SK-N-SH treated with all-trans-retinoic acid at 6 μM for 48 hours (cell line): ENCODE data around the gene RASA3.

ENCODE experiments used
- ATAC-seq: fragments of 200-7000 bp; cut with Tn5 transposase; 3 replicates; pipeline ENCODE4 v1.9.1; 2020; ENCODE audit warnings: mild to moderate bottlenecking, moderate library complexity
- ARNTL ChIP-seq: fragments of 450-650 bp; formaldehyde crosslinking; IDR thresholded peaks from 2 replicates; pipeline ENCODE4 v1.5.0; 2020; ENCODE audit warnings: low read depth, mild to moderate bottlenecking, moderate library complexity, borderline replicate concordance
- CSDC2 ChIP-seq: fragments of 250-450 bp; sonication (Bioruptor Pico); IDR thresholded peaks from 2 replicates; pipeline ENCODE4 v1.5.0; 2020; ENCODE audit warnings: mild to moderate bottlenecking, moderate library complexity
- ESRRG ChIP-seq: fragments of 250-450 bp; sonication (Bioruptor Pico); IDR thresholded peaks from 2 replicates; pipeline ENCODE4 v1.6.1; 2021; ENCODE audit warnings: mild to moderate bottlenecking
- GLIS3 ChIP-seq: fragments of 250-450 bp; sonication (Bioruptor Pico); IDR thresholded peaks from 2 replicates; pipeline ENCODE4 v1.5.0; 2020; ENCODE audit warnings: mild to moderate bottlenecking, moderate library complexity
- ISL1 ChIP-seq: fragments of 250-450 bp; sonication (Bioruptor Pico); IDR thresholded peaks from 2 replicates; pipeline ENCODE4 v2.1.2; 2022; ENCODE audit warnings: mild to moderate bottlenecking, moderate library complexity
- OSR1 ChIP-seq: fragments of 250-450 bp; sonication (Bioruptor Pico); IDR thresholded peaks from 2 replicates; pipeline ENCODE4 v1.8.0; 2022; ENCODE audit warnings: moderate library complexity, mild to moderate bottlenecking, inconsistent platforms
- PPARA ChIP-seq: fragments of 250-450 bp; sonication (Bioruptor Pico); IDR thresholded peaks from 2 replicates; pipeline ENCODE4 v1.5.0; 2020; ENCODE audit warnings: mild to moderate bottlenecking, borderline replicate concordance
- RARB ChIP-seq: fragments of 250-450 bp; sonication (Bioruptor Pico); IDR thresholded peaks from 2 replicates; pipeline ENCODE4 v1.8.0; 2021; ENCODE audit warnings: mild to moderate bottlenecking, moderate library complexity
- SNAI2 ChIP-seq: fragments of 250-450 bp; sonication (Bioruptor Pico); IDR thresholded peaks from 2 replicates; pipeline ENCODE4 v1.5.0; 2020; ENCODE audit warnings: mild to moderate bottlenecking, moderate library complexity
- TOX ChIP-seq: fragments of 250-450 bp; sonication (Bioruptor Pico); IDR thresholded peaks from 2 replicates; pipeline ENCODE4 v1.8.0; 2021; ENCODE audit warnings: mild to moderate bottlenecking, moderate library complexity, borderline replicate concordance
- ZFP3 ChIP-seq: fragments of 250-450 bp; sonication (Bioruptor Pico); IDR thresholded peaks from 2 replicates; pipeline ENCODE4 v1.5.0; 2020; ENCODE audit warnings: mild to moderate bottlenecking, moderate library complexity
- ZFP30 ChIP-seq: fragments of 450-650 bp; formaldehyde crosslinking; IDR thresholded peaks from 2 replicates; pipeline ENCODE4 v1.5.0; 2022; ENCODE audit warnings: mild to moderate bottlenecking, moderate library complexity
- ZNF565 ChIP-seq: fragments of 450-650 bp; formaldehyde crosslinking; conservative IDR thresholded peaks from 2 replicates; pipeline ENCODE4 v1.5.0; 2020; ENCODE audit warnings: low read depth, mild to moderate bottlenecking, moderate library complexity
- TF ChIP-seq, protein P1 (sequence below): fragments of 250-450 bp; sonication (Bioruptor Pico); IDR thresholded peaks from 2 replicates; pipeline ENCODE4 v1.5.1; 2020; ENCODE audit warnings: low read depth, mild to moderate bottlenecking, moderate library complexity
- TF ChIP-seq, protein P2 (sequence below): fragments of 250-450 bp; sonication (Bioruptor Pico); IDR thresholded peaks from 2 replicates; pipeline ENCODE4 v1.5.0; 2020; ENCODE audit warnings: mild to moderate bottlenecking, moderate library complexity
- TF ChIP-seq, protein P3 (sequence below): fragments of 250-450 bp; sonication (Bioruptor Pico); IDR thresholded peaks from 2 replicates; pipeline ENCODE4 v1.5.1; 2021; ENCODE audit warnings: mild to moderate bottlenecking, moderate library complexity
- TF ChIP-seq, protein P4 (sequence below): fragments of 250-450 bp; sonication (Bioruptor Pico); IDR thresholded peaks from 2 replicates; pipeline ENCODE4 v1.8.0; 2021; ENCODE audit warnings: low read depth, mild to moderate bottlenecking, moderate library complexity, borderline replicate concordance
- TF ChIP-seq, protein P5 (sequence below): fragments of 250-450 bp; sonication (Bioruptor Pico); IDR thresholded peaks from 2 replicates; pipeline ENCODE4 v1.8.0; 2020; ENCODE audit warnings: mild to moderate bottlenecking, moderate library complexity, borderline replicate concordance

RASA3 gene

DNA sequence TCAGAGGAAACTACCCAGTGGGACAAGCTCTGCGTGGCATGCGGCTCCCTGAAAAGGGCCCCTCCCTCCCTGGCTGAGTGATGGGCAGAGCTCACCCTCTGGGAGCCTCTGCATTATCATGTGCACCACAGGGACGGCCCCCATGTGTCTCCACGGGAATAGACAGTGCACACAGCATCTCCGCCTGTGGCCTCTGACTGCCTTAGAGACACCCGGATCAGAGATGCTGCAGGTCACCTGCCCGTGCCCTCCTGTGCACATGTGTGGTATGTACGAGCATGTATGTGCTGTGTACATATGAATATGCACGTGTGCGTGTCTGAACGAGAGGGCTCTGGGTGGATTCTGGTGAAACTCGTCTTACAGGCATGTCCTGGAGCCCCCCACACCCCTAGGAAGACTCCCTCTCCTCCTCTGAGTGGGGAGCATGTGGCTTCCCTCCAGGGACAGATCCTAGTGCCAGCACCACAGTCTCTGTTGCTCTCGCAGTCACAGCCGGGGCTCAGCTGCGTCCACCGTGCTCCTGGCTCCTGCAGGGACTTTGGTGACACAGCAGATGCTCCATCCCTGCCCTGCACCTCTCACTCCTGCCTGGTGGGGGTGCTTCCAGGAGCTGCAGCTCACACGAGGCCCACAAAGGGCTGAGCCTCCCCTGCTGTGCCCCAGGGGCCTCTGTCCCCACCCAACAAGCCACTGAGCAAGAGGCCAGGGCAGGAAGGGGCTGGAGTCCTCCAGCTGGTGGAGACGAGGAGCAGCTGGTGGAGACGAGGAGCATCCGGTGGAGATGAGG is 178.2 kb downstream of the RASA3 start:
- TF ChIP-seq, protein P1, sequence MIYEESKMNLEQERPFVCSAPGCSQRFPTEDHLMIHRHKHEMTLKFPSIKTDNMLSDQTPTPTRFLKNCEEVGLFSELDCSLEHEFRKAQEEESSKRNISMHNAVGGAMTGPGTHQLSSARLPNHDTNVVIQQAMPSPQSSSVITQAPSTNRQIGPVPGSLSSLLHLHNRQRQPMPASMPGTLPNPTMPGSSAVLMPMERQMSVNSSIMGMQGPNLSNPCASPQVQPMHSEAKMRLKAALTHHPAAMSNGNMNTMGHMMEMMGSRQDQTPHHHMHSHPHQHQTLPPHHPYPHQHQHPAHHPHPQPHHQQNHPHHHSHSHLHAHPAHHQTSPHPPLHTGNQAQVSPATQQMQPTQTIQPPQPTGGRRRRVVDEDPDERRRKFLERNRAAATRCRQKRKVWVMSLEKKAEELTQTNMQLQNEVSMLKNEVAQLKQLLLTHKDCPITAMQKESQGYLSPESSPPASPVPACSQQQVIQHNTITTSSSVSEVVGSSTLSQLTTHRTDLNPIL (CRISPR knock-in tag), result no peak
- TF ChIP-seq, protein P2, sequence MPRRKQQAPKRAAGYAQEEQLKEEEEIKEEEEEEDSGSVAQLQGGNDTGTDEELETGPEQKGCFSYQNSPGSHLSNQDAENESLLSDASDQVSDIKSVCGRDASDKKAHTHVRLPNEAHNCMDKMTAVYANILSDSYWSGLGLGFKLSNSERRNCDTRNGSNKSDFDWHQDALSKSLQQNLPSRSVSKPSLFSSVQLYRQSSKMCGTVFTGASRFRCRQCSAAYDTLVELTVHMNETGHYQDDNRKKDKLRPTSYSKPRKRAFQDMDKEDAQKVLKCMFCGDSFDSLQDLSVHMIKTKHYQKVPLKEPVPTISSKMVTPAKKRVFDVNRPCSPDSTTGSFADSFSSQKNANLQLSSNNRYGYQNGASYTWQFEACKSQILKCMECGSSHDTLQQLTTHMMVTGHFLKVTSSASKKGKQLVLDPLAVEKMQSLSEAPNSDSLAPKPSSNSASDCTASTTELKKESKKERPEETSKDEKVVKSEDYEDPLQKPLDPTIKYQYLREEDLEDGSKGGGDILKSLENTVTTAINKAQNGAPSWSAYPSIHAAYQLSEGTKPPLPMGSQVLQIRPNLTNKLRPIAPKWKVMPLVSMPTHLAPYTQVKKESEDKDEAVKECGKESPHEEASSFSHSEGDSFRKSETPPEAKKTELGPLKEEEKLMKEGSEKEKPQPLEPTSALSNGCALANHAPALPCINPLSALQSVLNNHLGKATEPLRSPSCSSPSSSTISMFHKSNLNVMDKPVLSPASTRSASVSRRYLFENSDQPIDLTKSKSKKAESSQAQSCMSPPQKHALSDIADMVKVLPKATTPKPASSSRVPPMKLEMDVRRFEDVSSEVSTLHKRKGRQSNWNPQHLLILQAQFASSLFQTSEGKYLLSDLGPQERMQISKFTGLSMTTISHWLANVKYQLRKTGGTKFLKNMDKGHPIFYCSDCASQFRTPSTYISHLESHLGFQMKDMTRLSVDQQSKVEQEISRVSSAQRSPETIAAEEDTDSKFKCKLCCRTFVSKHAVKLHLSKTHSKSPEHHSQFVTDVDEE, result no peak
- TF ChIP-seq TOX (CRISPR knock-in tag), result no peak
- TF ChIP-seq PPARA (CRISPR knock-in tag), result no peak
- TF ChIP-seq, protein P3, sequence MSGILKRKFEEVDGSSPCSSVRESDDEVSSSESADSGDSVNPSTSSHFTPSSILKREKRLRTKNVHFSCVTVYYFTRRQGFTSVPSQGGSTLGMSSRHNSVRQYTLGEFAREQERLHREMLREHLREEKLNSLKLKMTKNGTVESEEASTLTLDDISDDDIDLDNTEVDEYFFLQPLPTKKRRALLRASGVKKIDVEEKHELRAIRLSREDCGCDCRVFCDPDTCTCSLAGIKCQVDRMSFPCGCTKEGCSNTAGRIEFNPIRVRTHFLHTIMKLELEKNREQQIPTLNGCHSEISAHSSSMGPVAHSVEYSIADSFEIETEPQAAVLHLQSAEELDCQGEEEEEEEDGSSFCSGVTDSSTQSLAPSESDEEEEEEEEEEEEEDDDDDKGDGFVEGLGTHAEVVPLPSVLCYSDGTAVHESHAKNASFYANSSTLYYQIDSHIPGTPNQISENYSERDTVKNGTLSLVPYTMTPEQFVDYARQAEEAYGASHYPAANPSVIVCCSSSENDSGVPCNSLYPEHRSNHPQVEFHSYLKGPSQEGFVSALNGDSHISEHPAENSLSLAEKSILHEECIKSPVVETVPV (CRISPR knock-in tag), result no peak
- TF ChIP-seq ARNTL (CRISPR knock-in tag), result no peak
- TF ChIP-seq CSDC2 (CRISPR knock-in tag), result no peak
- TF ChIP-seq RARB (CRISPR knock-in tag), result no peak
- TF ChIP-seq OSR1 (CRISPR knock-in tag), result no peak
- TF ChIP-seq ZFP30 (CRISPR knock-in tag), result no peak
- TF ChIP-seq, all 23 proteins: peak for 0
- ATAC-seq, result no peak

DNA sequence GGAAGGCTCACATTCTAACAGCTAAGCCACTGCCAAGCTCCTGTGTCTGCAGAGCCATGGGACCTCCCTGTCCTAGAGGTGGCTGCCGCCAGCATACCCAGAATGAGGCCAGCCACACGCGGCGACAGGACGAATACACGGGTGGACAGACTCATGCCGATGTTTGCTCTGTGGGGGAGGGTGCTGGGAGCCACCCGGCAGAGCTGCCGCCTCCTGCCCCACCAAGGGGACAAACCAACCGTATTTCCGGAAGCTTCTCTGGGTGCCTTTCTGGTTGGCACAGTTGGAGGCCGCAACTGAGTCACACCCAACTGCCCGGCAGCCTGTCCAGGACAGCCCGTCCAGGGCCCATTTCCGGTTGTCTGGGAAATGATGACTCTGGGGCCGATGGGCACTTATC is 178.9 kb downstream of the RASA3 start:
- no peak for ATAC-seq
- TF ChIP-seq, protein P4, sequence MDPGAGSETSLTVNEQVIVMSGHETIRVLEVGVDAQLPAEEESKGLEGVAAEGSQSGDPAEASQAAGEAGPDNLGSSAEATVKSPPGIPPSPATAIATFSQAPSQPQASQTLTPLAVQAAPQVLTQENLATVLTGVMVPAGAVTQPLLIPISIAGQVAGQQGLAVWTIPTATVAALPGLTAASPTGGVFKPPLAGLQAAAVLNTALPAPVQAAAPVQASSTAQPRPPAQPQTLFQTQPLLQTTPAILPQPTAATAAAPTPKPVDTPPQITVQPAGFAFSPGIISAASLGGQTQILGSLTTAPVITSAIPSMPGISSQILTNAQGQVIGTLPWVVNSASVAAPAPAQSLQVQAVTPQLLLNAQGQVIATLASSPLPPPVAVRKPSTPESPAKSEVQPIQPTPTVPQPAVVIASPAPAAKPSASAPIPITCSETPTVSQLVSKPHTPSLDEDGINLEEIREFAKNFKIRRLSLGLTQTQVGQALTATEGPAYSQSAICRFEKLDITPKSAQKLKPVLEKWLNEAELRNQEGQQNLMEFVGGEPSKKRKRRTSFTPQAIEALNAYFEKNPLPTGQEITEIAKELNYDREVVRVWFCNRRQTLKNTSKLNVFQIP (CRISPR knock-in tag), result no peak
- TF ChIP-seq ESRRG (CRISPR knock-in tag) (no peak), CSDC2 (CRISPR knock-in tag) (no peak), ARNTL (CRISPR knock-in tag) (no peak), ZFP3 (CRISPR knock-in tag) (no peak), ISL1 (CRISPR knock-in tag) (no peak), ZFP30 (CRISPR knock-in tag) (no peak)
- TF ChIP-seq, protein P3 (CRISPR knock-in tag), result no peak
- TF ChIP-seq, protein P5, sequence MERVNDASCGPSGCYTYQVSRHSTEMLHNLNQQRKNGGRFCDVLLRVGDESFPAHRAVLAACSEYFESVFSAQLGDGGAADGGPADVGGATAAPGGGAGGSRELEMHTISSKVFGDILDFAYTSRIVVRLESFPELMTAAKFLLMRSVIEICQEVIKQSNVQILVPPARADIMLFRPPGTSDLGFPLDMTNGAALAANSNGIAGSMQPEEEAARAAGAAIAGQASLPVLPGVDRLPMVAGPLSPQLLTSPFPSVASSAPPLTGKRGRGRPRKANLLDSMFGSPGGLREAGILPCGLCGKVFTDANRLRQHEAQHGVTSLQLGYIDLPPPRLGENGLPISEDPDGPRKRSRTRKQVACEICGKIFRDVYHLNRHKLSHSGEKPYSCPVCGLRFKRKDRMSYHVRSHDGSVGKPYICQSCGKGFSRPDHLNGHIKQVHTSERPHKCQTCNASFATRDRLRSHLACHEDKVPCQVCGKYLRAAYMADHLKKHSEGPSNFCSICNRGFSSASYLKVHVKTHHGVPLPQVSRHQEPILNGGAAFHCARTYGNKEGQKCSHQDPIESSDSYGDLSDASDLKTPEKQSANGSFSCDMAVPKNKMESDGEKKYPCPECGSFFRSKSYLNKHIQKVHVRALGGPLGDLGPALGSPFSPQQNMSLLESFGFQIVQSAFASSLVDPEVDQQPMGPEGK (CRISPR knock-in tag), result no peak
- TF ChIP-seq, all 23 proteins: peak for 0

DNA sequence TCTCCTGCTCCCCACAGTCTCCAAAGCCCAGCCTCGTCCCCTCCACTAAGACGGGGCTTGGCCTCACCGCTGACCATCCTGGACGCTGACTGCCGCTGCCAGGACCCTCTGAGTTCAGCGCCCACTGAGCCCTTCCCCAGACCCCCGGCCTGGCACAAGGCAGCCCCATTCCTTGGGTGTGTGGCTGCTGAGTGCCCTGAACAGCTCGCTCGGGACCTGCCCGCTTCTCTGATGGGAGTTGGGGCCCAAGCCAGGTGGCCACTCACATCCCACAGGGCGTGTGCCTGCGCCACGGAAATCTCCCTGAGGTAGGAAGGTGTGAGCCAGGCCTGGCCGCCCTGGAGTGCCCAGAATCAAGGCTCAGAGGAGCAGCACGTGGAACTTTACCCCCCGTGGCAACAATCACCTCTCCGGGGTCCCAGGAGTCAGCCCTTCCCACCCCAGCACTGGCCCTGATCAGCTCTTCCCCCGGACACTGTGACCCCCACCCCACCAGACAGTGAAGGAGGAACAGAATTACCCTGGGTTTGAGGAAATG is 179.4 kb downstream of the RASA3 start:
- ATAC-seq, result no peak
- TF ChIP-seq PPARA (CRISPR knock-in tag) (no peak), ZFP3 (CRISPR knock-in tag) (no peak), ZNF565 (CRISPR knock-in tag) (no peak), ISL1 (CRISPR knock-in tag) (no peak), SNAI2 (CRISPR knock-in tag) (no peak), ARNTL (CRISPR knock-in tag) (no peak), GLIS3 (CRISPR knock-in tag) (no peak), TOX (CRISPR knock-in tag) (no peak)
- TF ChIP-seq, protein P5 (CRISPR knock-in tag), result no peak
- TF ChIP-seq, protein P3 (CRISPR knock-in tag), result no peak
- TF ChIP-seq, protein P4 (CRISPR knock-in tag), result no peak
